ENCODE measurements around the gene CD52. TPM values are rescaled to one million over a fixed set of nuclear protein-coding genes. Genes with fewer than 3 reads are reported as not detected.

The CD52 gene
- total RNA-seq, 1 donor from 2014 or later: 2.8 TPM

Other genes starting within 250 kb of the CD52 start
- 7.2 TPM for gene PDIK1L, start 206.1 kb upstream of the CD52 start, total RNA-seq (ENCODE audit: unreplicated experiment)
- 0.25 TPM for gene FAM110D, start 158.9 kb upstream of the CD52 start, total RNA-seq (ENCODE audit: unreplicated experiment)
- not detected for gene C1orf232, start 149.0 kb upstream of the CD52 start, total RNA-seq (ENCODE audit: unreplicated experiment)
- gene ZNF593, start 148.1 kb upstream of the CD52 start, total RNA-seq (ENCODE audit: unreplicated experiment): 35.9 TPM
- 4.2 TPM for gene ZNF593OS, start 146.1 kb upstream of the CD52 start, total RNA-seq (ENCODE audit: unreplicated experiment)
- gene CNKSR1, start 140.5 kb upstream of the CD52 start, total RNA-seq (ENCODE audit: unreplicated experiment): 9.9 TPM
- gene CATSPER4, start 127.4 kb upstream of the CD52 start, total RNA-seq (ENCODE audit: unreplicated experiment): not detected
- gene CEP85, start 83.8 kb upstream of the CD52 start, total RNA-seq (ENCODE audit: unreplicated experiment): 28.2 TPM
- gene SH3BGRL3, start 37.9 kb upstream of the CD52 start, total RNA-seq (ENCODE audit: unreplicated experiment): 412 TPM
- 11.4 TPM for gene UBXN11, start 11.3 kb upstream of the CD52 start, total RNA-seq (ENCODE audit: unreplicated experiment)
- gene CRYBG2, start 36.2 kb downstream of the CD52 start, total RNA-seq (ENCODE audit: unreplicated experiment): 2.2 TPM
- not detected for gene ZNF683, start 54.8 kb downstream of the CD52 start, total RNA-seq (ENCODE audit: unreplicated experiment)
- gene LIN28A, start 92.9 kb downstream of the CD52 start, total RNA-seq (ENCODE audit: unreplicated experiment): 97.3 TPM
- 64.6 TPM for gene DHDDS, start 114.4 kb downstream of the CD52 start, total RNA-seq (ENCODE audit: unreplicated experiment)
- gene HMGN2, start 154.5 kb downstream of the CD52 start, total RNA-seq (ENCODE audit: unreplicated experiment): 187 TPM
- gene RPS6KA1, start 211.8 kb downstream of the CD52 start, total RNA-seq (ENCODE audit: unreplicated experiment): 10.8 TPM

Measured in glutamatergic neuron (in vitro differentiated cells).